HepG2 (cell line): Measurements from ENCODE around the gene MEA1. TPM values are rescaled to one million over a fixed set of nuclear protein-coding genes. Genes with fewer than 3 reads are reported as not detected.

ENCODE experiments used
- ADNP ChIP-seq: sonication (generic); formaldehyde crosslinking; IDR thresholded peaks from 2 replicates; pipeline ENCODE4 v1.4.0; 2020; ENCODE audit warnings: missing genetic modification reagents
- AGO1 ChIP-seq: fragments of 200-400 bp; formaldehyde crosslinking; IDR thresholded peaks from 2 replicates; pipeline ENCODE4 v1.6.1; 2017; ENCODE audit warnings: mild to moderate bottlenecking, low read depth, low read length, moderate library complexity; ENCODE audit not compliant: poor library complexity, severe bottlenecking
- CHD4 ChIP-seq: fragments of 200-600 bp; sonication (generic); IDR thresholded peaks from 2 replicates; pipeline ENCODE4 v1.7.0; 2017; ENCODE audit warnings: mild to moderate bottlenecking, low read length, borderline replicate concordance
- E2F2 ChIP-seq: sonication (generic); formaldehyde crosslinking; IDR thresholded peaks from 2 replicates; pipeline ENCODE4 v1.4.0; 2020; ENCODE audit warnings: missing genetic modification reagents, borderline replicate concordance
- ELK4 ChIP-seq: sonication (generic); formaldehyde crosslinking; IDR thresholded peaks from 2 replicates; pipeline ENCODE4 v1.9.0; 2021; ENCODE audit warnings: missing genetic modification reagents, borderline replicate concordance
- EP300 ChIP-seq, 3 experiments: sonication (generic) in 1 of 3; formaldehyde crosslinking in 1 of 3; IDR thresholded peaks; 2 replicates each; pipeline versions ENCODE4 v1.5.1 to v1.6.1; 2011 to 2020; ENCODE audit warnings: low read depth in 2 of 3, low read length in 2 of 3, borderline replicate concordance in 1 of 3, improper control_type of control experiment in 1 of 3, mild to moderate bottlenecking in 1 of 3, missing genetic modification reagents in 1 of 3, moderate library complexity in 1 of 3
- FOXP1 ChIP-seq, 2 experiments: fragments of 450-650 bp in 1 of 2; IDR thresholded peaks; 2 replicates each; pipeline ENCODE4 v1.6.1; 2017 to 2018; ENCODE audit warnings: antibody characterized with exemption in 1 of 2
- KDM5A ChIP-seq: fragments of 200-600 bp; sonication (generic); IDR thresholded peaks from 2 replicates; pipeline ENCODE4 v1.7.0; 2018; ENCODE audit warnings: antibody characterized with exemption, mild to moderate bottlenecking, low read length, borderline replicate concordance
- KDM5B ChIP-seq: sonication (generic); formaldehyde crosslinking; IDR thresholded peaks from 2 replicates; pipeline ENCODE4 v1.4.0; 2020; ENCODE audit warnings: missing genetic modification reagents, mild to moderate bottlenecking, borderline replicate concordance
- MIER2 ChIP-seq: IDR thresholded peaks from 2 replicates; pipeline ENCODE4 v1.6.1; 2016; ENCODE audit warnings: missing biosample characterization, missing genetic modification reagents
- PHF5A ChIP-seq: IDR thresholded peaks from one replicate; pipeline ENCODE4 v1.6.1; 2018; ENCODE audit warnings: low read depth, missing genetic modification reagents; ENCODE audit not compliant: unreplicated experiment
- RBM22 ChIP-seq: fragments of 200-400 bp; formaldehyde crosslinking; optimal IDR thresholded peaks from 2 replicates; pipeline ENCODE3; 2017; ENCODE audit warnings: mild to moderate bottlenecking, low read length, moderate library complexity
- SIX1 ChIP-seq: sonication (generic); formaldehyde crosslinking; IDR thresholded peaks from 2 replicates; pipeline ENCODE4 v1.4.0; 2020; ENCODE audit warnings: missing genetic modification reagents, borderline replicate concordance
- TBP ChIP-seq: sonication (generic); formaldehyde crosslinking; IDR thresholded peaks from 2 replicates; pipeline ENCODE4 v1.5.0; 2020; ENCODE audit warnings: missing genetic modification reagents
- ZFP62 ChIP-seq: sonication (generic); formaldehyde crosslinking; IDR thresholded peaks from 2 replicates; pipeline ENCODE4 v1.4.0; 2020; ENCODE audit warnings: missing genetic modification reagents
- ZNF121 ChIP-seq: sonication (generic); formaldehyde crosslinking; IDR thresholded peaks from 2 replicates; pipeline ENCODE4 v1.5.0; 2020; ENCODE audit warnings: mild to moderate bottlenecking, missing genetic modification reagents
- ZNF136 ChIP-seq: sonication (generic); formaldehyde crosslinking; IDR thresholded peaks from 2 replicates; pipeline ENCODE4 v1.8.1; 2022; ENCODE audit warnings: low read depth, mild to moderate bottlenecking, moderate library complexity, missing genetic modification reagents
- ZNF142 ChIP-seq: sonication (generic); formaldehyde crosslinking; IDR thresholded peaks from 2 replicates; pipeline ENCODE4 v1.4.0; 2020; ENCODE audit warnings: missing genetic modification reagents
- ZNF224 ChIP-seq: sonication (generic); formaldehyde crosslinking; IDR thresholded peaks from 2 replicates; pipeline ENCODE4 v1.5.0; 2020; ENCODE audit warnings: mild to moderate bottlenecking, missing genetic modification reagents
- ZNF652 ChIP-seq: IDR thresholded peaks from 2 replicates; pipeline ENCODE4 v1.6.1; 2016; ENCODE audit warnings: low read depth, borderline replicate concordance
- ZSCAN20 ChIP-seq: sonication (generic); formaldehyde crosslinking; IDR thresholded peaks from 2 replicates; pipeline ENCODE4 v1.4.0; 2020; ENCODE audit warnings: missing genetic modification reagents, mild to moderate bottlenecking, borderline replicate concordance
- polyA plus RNA-seq, 8 experiments: library from polyadenylated mRNA; depleted of rRNA in 3 of 8; stranded (reverse) in 7 of 8; unstranded in 1 of 8; fragments of >200 nt; fragmentation: Illumina TruSeq in 4 of 8; extraction: Trizol in 4 of 8; gene quantifications; 2 replicates each; pipeline versions ENCODE4 v1.2.1 to v1.2.3, GENCODE V29; 2011 to 2016; ENCODE audit warnings: low read depth in 4 of 8, missing spikeins in 1 of 8, mixed read lengths in 1 of 8; ENCODE audit not compliant: insufficient read depth in 1 of 8
- total RNA-seq, 5 experiments: library from RNA; depleted of rRNA; stranded (reverse); fragments of >200 nt; fragmentation: Illumina TruSeq; extraction: Trizol; gene quantifications; 2 replicates each; pipeline ENCODE4 v1.2.3, GENCODE V29; 2016; ENCODE audit warnings: low read depth in 1 of 5

The MEA1 gene
- total and polyA plus RNA-seq, 2 of the 13 experiments (the other 11 are each of a cell fraction or from before 2014, with no cell fraction given) = 75.6 to 86.2 TPM

- TF ChIP-seq ZNF121 (CRISPR knock-in tag) (peak; percentile 51; the same call in 1 of the 2 replicates), SIX1 (CRISPR knock-in tag) (peak; percentile 49; the same call in 1 of the 2 replicates), MIER2 (CRISPR knock-in tag) (0 out of 2 replicates have a peak, but pooled peaks have one; percentile 39), FOXP1 (IDR thresholded peaks at IDR 0.05) (no peak), FOXP1 (CRISPR knock-in tag; IDR thresholded peaks at IDR 0.05) (peak; percentile 60), TBP (no peak), ZNF224 (CRISPR knock-in tag) (no peak; the same call in 1 of the 2 replicates), EP300 (IDR thresholded peaks at IDR 0.05; ENCODE audit: low read depth in 2 of 2, low read length in 2 of 2) (0 out of 4 replicates have a peak, but pooled peaks of 1 of the 2 experiments have one; percentile 2), EP300 (CRISPR knock-in tag; IDR thresholded peaks at IDR 0.05; ENCODE audit: borderline replicate concordance) (peak; percentile 68), ZNF652 (CRISPR knock-in tag) (no peak; the same call in 1 of the 2 replicates), ELK4 (no peak), E2F2 (CRISPR knock-in tag) (no peak), ZSCAN20 (no peak), CHD4 (no peak), KDM5B (peak; percentile 94), RBM22 (peak; percentile 62), AGO1 (peak; percentile 98), ZNF136 (CRISPR knock-in tag) (no peak), KDM5A (0 out of 2 replicates have a peak, but pooled peaks have one; percentile 65), PHF5A (CRISPR knock-in tag) (peak; percentile 96), ADNP (CRISPR knock-in tag) (no peak), ZNF142 (CRISPR knock-in tag) (0 out of 2 replicates have a peak, but pooled peaks have one; percentile 51), ZFP62 (CRISPR knock-in tag) (no peak)
These were observed 39.9 kb upstream of the MEA1 start, which contains the start of gene CUL7 (continued) for GRCh38 chr6:43053545-43054205.
